Measurements from ENCODE around the gene LYZL1.
"Not testable (repeated sequence)": the region's sequence is repeated elsewhere in the genome, so short reads cannot be mapped to it uniquely, and the experiment has no call there.

Gene LYZL1

GRCh38 chr10:29332061-29332760 lies 43.3 kb downstream of the LYZL1 start:
- DNase-seq (ENCODE audit: low spot score): no peak

GRCh38 chr10:29332761-29333148 lies 43.9 kb downstream of the LYZL1 start:
- no peak for DNase-seq (ENCODE audit: low spot score)

- not testable (repeated sequence) for DNase-seq (ENCODE audit: low spot score)
Observed at GRCh38 chr10:29337526-29337925, 48.7 kb downstream of the LYZL1 start.

- DNase-seq (ENCODE audit: low spot score): no peak
Observed at GRCh38 chr10:29343607-29344038, 54.8 kb downstream of the LYZL1 start.

GRCh38 chr10:29344073-29344820 lies 55.4 kb downstream of the LYZL1 start:
- DNase-seq (ENCODE audit: low spot score): peak; percentile 37

GRCh38 chr10:29345144-29345909 lies 56.5 kb downstream of the LYZL1 start:
- no peak for DNase-seq (ENCODE audit: low spot score)

- DNase-seq (ENCODE audit: low spot score): no peak
Observed at GRCh38 chr10:29345910-29346209, 57.0 kb downstream of the LYZL1 start.

- DNase-seq (ENCODE audit: low spot score): no peak
Observed at GRCh38 chr10:29346296-29347001, 57.6 kb downstream of the LYZL1 start.

GRCh38 chr10:29348836-29349235 lies 60.0 kb downstream of the LYZL1 start:
- no peak for DNase-seq (ENCODE audit: low spot score)

- DNase-seq (ENCODE audit: low spot score): no peak
Observed at GRCh38 chr10:29353305-29353704, 64.4 kb downstream of the LYZL1 start.

- no peak for DNase-seq (ENCODE audit: low spot score)
Observed at GRCh38 chr10:29353887-29354561, 65.2 kb downstream of the LYZL1 start.

- no peak for DNase-seq (ENCODE audit: low spot score)
Observed at GRCh38 chr10:29355411-29355991, 66.6 kb downstream of the LYZL1 start.

GRCh38 chr10:29356931-29357330 lies 68.1 kb downstream of the LYZL1 start:
- DNase-seq (ENCODE audit: low spot score): peak; percentile 52

GRCh38 chr10:29358010-29358616 lies 69.2 kb downstream of the LYZL1 start:
- DNase-seq (ENCODE audit: low spot score): no peak

GRCh38 chr10:29360215-29360853 lies 71.5 kb downstream of the LYZL1 start:
- not testable (repeated sequence) for DNase-seq (ENCODE audit: low spot score)

All from AG20443 (cell line).